B cell (primary cell): Measurements from ENCODE around the gene KCNH5.

ENCODE experiments used
- EZH2 ChIP-seq: IDR thresholded peaks from 2 replicates; pipeline ENCODE4 v1.6.1; 2012; ENCODE audit warnings: borderline replicate concordance, low read depth, mild to moderate bottlenecking, moderate library complexity, low read length; ENCODE audit not compliant: insufficient read depth, poor library complexity, severe bottlenecking
- TF ChIP-seq, protein P1 (sequence below): fragments of 200-600 bp; IDR thresholded peaks from one replicate; pipeline ENCODE4 v1.8.0; 2022; ENCODE audit warnings: antibody characterized with exemption, mild to moderate bottlenecking

DNA sequence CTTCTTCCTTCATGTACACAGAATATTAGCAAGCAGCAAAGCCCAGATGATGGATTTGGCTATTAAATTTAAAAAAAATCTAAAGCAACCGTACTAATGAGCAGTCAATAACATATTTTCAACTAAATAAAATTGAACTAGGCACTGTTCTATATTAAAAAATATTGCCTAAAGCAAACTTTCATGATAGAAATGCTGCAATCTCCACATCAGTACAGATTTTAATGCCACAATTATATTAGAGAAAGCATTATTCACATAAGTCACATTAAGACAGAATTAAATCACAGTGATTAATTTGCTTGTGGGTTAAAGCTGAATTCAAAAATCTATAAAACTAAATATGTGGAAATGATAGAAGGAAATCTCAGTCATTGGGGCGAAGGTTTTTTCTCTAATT lies 200.7 kb downstream of the KCNH5 start:
- TF ChIP-seq, protein P1, sequence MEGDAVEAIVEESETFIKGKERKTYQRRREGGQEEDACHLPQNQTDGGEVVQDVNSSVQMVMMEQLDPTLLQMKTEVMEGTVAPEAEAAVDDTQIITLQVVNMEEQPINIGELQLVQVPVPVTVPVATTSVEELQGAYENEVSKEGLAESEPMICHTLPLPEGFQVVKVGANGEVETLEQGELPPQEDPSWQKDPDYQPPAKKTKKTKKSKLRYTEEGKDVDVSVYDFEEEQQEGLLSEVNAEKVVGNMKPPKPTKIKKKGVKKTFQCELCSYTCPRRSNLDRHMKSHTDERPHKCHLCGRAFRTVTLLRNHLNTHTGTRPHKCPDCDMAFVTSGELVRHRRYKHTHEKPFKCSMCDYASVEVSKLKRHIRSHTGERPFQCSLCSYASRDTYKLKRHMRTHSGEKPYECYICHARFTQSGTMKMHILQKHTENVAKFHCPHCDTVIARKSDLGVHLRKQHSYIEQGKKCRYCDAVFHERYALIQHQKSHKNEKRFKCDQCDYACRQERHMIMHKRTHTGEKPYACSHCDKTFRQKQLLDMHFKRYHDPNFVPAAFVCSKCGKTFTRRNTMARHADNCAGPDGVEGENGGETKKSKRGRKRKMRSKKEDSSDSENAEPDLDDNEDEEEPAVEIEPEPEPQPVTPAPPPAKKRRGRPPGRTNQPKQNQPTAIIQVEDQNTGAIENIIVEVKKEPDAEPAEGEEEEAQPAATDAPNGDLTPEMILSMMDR = no peak
- TF ChIP-seq EZH2 = no peak
